Neuronal stem cell (in vitro differentiated cells): ENCODE data around the gene COL9A1.

Experiments used
- DNase-seq: peaks from one replicate; pipeline ENCODE4 v3.0.0-alpha.2; 2013; ENCODE audit warnings: low spot score
- H2AFZ ChIP-seq: one replicate; pipeline ENCODE4 v1.6.1; 2013; ENCODE audit warnings: mild to moderate bottlenecking, low read length, inconsistent platforms
- H2AK5ac ChIP-seq: 2 replicates; pipeline ENCODE4 v1.6.1; 2013; ENCODE audit warnings: low read depth, mild to moderate bottlenecking, inconsistent platforms, low read length, moderate library complexity, mixed read lengths
- H2BK120ac ChIP-seq: 2 replicates; pipeline ENCODE4 v1.6.1; 2013; ENCODE audit warnings: low read depth, mild to moderate bottlenecking, inconsistent platforms, low read length, moderate library complexity, mixed read lengths
- H2BK12ac ChIP-seq: one replicate; pipeline ENCODE4 v1.6.1; 2013; ENCODE audit warnings: low read length, inconsistent platforms
- H2BK15ac ChIP-seq: 2 replicates; pipeline ENCODE4 v1.6.1; 2013; ENCODE audit warnings: mild to moderate bottlenecking, low read length, inconsistent platforms, mixed read lengths
- H2BK5ac ChIP-seq: one replicate; pipeline ENCODE4 v1.6.1; 2013; ENCODE audit warnings: inconsistent platforms, mild to moderate bottlenecking, low read length, moderate library complexity
- H3K14ac ChIP-seq: one replicate; pipeline ENCODE4 v1.6.1; 2013; ENCODE audit warnings: low read length, inconsistent platforms
- H3K18ac ChIP-seq: 2 replicates; pipeline ENCODE4 v1.6.1; 2013; ENCODE audit warnings: low read length, inconsistent platforms
- H3K23ac ChIP-seq: 2 replicates; pipeline ENCODE4 v1.6.1; 2013; ENCODE audit warnings: low read depth, mild to moderate bottlenecking, mixed read lengths, low read length, inconsistent platforms; ENCODE audit not compliant: poor library complexity
- H3K27ac ChIP-seq: replicated peaks from 3 replicates; pipeline ENCODE4 v1.5.1; 2013; ENCODE audit warnings: low read length, inconsistent platforms
- H3K27me3 ChIP-seq, 3 experiments: 2 replicates each; pipeline ENCODE4 v1.6.1; 2013; ENCODE audit warnings: low read length in 3 of 3, mild to moderate bottlenecking in 2 of 3, inconsistent platforms in 1 of 3, low read depth in 1 of 3, mixed read lengths in 1 of 3, moderate library complexity in 1 of 3; ENCODE audit not compliant: control insufficient read depth in 3 of 3, insufficient read depth in 3 of 3
- H3K36me3 ChIP-seq, 2 donors: replicated peaks in 1 of 2; 2 replicates each; pipeline ENCODE4 v1.6.1; 2013; ENCODE audit warnings: low read length in 2 of 2; ENCODE audit not compliant: control insufficient read depth in 2 of 2, insufficient read depth in 2 of 2
- H3K4ac ChIP-seq: 2 replicates; pipeline ENCODE4 v1.6.1; 2013; ENCODE audit warnings: inconsistent platforms, mild to moderate bottlenecking, low read length, moderate library complexity
- H3K4me1 ChIP-seq, 2 donors: 1 replicate in 1 of 2; 2 replicates in 1 of 2; pipeline ENCODE4 v1.6.1; 2013; ENCODE audit warnings: low read length in 2 of 2, low read depth in 1 of 2; ENCODE audit not compliant: control insufficient read depth in 2 of 2, insufficient read depth in 1 of 2
- H3K4me2 ChIP-seq: one replicate; pipeline ENCODE4 v1.6.1; 2013; ENCODE audit warnings: mild to moderate bottlenecking, low read length, inconsistent platforms; ENCODE audit not compliant: insufficient read depth, poor library complexity, severe bottlenecking
- H3K4me3 ChIP-seq, 2 donors: 2 replicates each; pipeline ENCODE4 v1.5.1; 2013; ENCODE audit warnings: low read length in 2 of 2, mild to moderate bottlenecking in 2 of 2, inconsistent platforms in 1 of 2, moderate library complexity in 1 of 2
- H3K79me1 ChIP-seq: one replicate; pipeline ENCODE4 v1.6.1; 2013; ENCODE audit warnings: low read depth, mild to moderate bottlenecking, inconsistent platforms, low read length, moderate library complexity
- H3K9ac ChIP-seq: one replicate; pipeline ENCODE4 v1.6.1; 2013; ENCODE audit warnings: mild to moderate bottlenecking, low read depth, low read length, inconsistent platforms; ENCODE audit not compliant: poor library complexity
- H3K9me3 ChIP-seq, 2 donors: replicated peaks in 1 of 2; 2 replicates each; pipeline versions ENCODE3 to v1.6.1; 2013; ENCODE audit warnings: low read length in 2 of 2, mild to moderate bottlenecking in 2 of 2, inconsistent platforms in 1 of 2, low read depth in 1 of 2, mixed read lengths in 1 of 2, moderate library complexity in 1 of 2; ENCODE audit not compliant: control insufficient read depth in 2 of 2, insufficient read depth in 1 of 2
- H4K8ac ChIP-seq: one replicate; pipeline ENCODE4 v1.6.1; 2013; ENCODE audit warnings: low read depth, mild to moderate bottlenecking, inconsistent platforms, low read length, moderate library complexity
- H4K91ac ChIP-seq: one replicate; pipeline ENCODE4 v1.6.1; 2013; ENCODE audit warnings: low read length, low read depth, mild to moderate bottlenecking, inconsistent platforms; ENCODE audit not compliant: poor library complexity
- WGBS, 2 donors: extraction: QIAGEN DNeasy Blood & Tissue Kit; methylation state at CpG; one replicate each; pipeline ENCODE4 v1.1.7; 2013; ENCODE audit warnings: missing lambda C conversion rate in 2 of 2, mixed read lengths in 1 of 2; ENCODE audit not compliant: insufficient read length in 2 of 2, insufficient replicate concordance in 1 of 2; ENCODE audit errors: extremely low coverage in 2 of 2; 5-methylcytosine and 5-hydroxymethylcytosine counted together

Gene COL9A1

DNA sequence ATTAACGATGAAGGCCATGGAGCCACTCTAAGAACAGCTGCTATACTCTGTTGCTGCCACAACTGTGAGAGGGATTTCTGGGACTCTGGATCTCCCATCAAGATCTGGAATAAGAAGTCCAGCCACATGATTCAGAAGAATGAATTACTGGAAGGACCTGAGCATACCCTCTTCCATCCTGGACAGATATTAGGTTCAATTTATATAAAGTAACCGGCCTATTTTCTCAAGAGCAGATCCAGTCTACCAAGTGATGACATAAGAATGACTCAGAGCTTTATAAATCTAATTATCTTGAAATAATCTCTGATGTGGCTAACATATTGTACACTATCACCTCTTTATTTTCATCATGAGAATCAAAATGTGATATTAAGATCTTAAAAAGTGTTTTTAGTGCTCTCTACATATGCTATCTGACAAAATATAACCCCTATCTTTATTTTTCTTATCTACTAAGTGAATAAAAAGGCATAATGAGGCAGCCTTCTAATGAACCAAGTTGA lies 45.1 kb downstream of the COL9A1 start:
- H3K23ac ChIP-seq: no peak overlapping the region
- H3K4ac ChIP-seq: no peak overlapping the region
- H3K4me1 ChIP-seq: peaks cover 0 to 3% of the 10 kb centered on the region in 2 donors
- no peak overlapping the region for H2BK120ac ChIP-seq
- no peak overlapping the region for H3K18ac ChIP-seq
- DNase-seq: no peak
- H3K27ac ChIP-seq: no peak overlapping the region
- no peaks in the 10 kb centered on the region for H3K9me3 ChIP-seq
- H4K8ac ChIP-seq: no peak overlapping the region
- no peak overlapping the region for H3K4me3 ChIP-seq
- no peak overlapping the region for H2AFZ ChIP-seq
- WGBS, 2 donors: no CpG with 5 or more reads among the region's 2 CpGs
- H2BK15ac ChIP-seq: no peak overlapping the region
- H2BK12ac ChIP-seq: no peak overlapping the region
- no peak overlapping the region for H2AK5ac ChIP-seq
- H3K9ac ChIP-seq: no peak overlapping the region
- H4K91ac ChIP-seq: no peak overlapping the region
- H3K27me3 ChIP-seq: no peaks in the 10 kb centered on the region
- H3K14ac ChIP-seq: no peak overlapping the region
- no peak overlapping the region for H2BK5ac ChIP-seq
- H3K79me1 ChIP-seq: no peaks in the 10 kb centered on the region
- H3K4me2 ChIP-seq: no peak overlapping the region
- H3K36me3 ChIP-seq: peaks cover 0 to 25% of the 10 kb centered on the region in 2 donors

DNA sequence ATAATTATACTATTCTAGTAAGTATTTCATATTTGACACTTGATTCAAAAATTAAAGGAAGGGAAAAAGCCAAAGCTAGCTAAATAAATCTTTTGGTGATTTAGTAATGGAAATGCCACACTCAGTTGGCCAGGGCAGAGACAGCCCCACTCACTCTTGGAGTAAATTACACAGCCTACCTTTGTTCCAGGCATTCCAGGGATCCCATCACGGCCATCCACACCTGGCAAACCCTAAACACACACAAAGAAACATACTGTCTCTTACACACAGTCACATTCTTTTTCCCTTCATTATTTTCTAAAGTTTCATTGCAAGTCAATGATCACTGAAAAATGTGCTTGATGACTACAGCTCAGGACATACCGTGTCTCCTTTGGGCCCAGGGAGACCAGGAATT lies 48.1 kb downstream of the COL9A1 start:
- Histone ChIP-seq H2BK5ac (no peak overlapping the region), H2AFZ (no peak overlapping the region), H3K79me1 (no peaks in the 10 kb centered on the region), H3K18ac (no peak overlapping the region), H3K27ac (no peak overlapping the region), H3K14ac (no peak overlapping the region), H3K36me3 (peaks cover 4 to 20% of the 10 kb centered on the region in 2 donors), H4K91ac (no peak overlapping the region), H2BK120ac (no peak overlapping the region), H3K27me3 (no peaks in the 10 kb centered on the region), H3K23ac (no peak overlapping the region), H3K4me3 (no peak overlapping the region), H2AK5ac (no peak overlapping the region), H3K9ac (no peak overlapping the region), H3K9me3 (no peaks in the 10 kb centered on the region), H2BK12ac (no peak overlapping the region), H3K4me1 (peaks cover 0 to 3% of the 10 kb centered on the region in 2 donors), H2BK15ac (no peak overlapping the region), H3K4ac (no peak overlapping the region), H3K4me2 (no peak overlapping the region), H4K8ac (no peak overlapping the region)
- no peak for DNase-seq
- no CpG with 5 or more reads among the region's 2 CpGs for WGBS, 2 donors

DNA sequence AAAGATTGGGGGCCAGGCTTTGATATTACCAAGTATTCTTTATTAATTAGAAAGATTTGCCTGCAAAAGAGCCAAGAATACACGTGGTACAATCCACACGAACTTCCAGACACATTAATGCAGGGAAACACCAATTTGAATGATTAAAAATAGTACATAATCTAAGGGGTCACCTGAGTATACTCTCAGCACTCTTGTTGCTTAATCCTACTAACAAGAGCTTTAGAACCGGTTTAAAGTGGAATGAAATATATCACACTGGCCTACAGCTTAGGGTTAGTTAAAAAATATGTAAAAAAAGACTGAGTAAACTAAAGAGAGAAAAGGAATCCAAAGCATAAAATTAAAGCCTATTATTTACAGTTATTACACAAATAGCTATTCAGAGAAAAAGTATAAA lies 49.0 kb downstream of the COL9A1 start:
- Histone ChIP-seq H3K9me3 (no peaks in the 10 kb centered on the region), H3K4me1 (peaks cover 0 to 3% of the 10 kb centered on the region in 2 donors), H2BK12ac (no peak overlapping the region), H2BK15ac (no peak overlapping the region), H3K9ac (no peak overlapping the region), H4K91ac (no peak overlapping the region), H3K4ac (no peak overlapping the region), H2AFZ (no peak overlapping the region), H3K36me3 (peaks cover 4 to 19% of the 10 kb centered on the region in 2 donors), H3K14ac (no peak overlapping the region), H2BK120ac (no peak overlapping the region), H3K23ac (no peak overlapping the region), H3K18ac (no peak overlapping the region), H2BK5ac (no peak overlapping the region), H3K4me2 (no peak overlapping the region), H3K27me3 (no peaks in the 10 kb centered on the region), H3K79me1 (no peaks in the 10 kb centered on the region), H3K27ac (no peak overlapping the region), H4K8ac (no peak overlapping the region), H3K4me3 (no peak overlapping the region), H2AK5ac (no peak overlapping the region)
- WGBS, 2 donors: no CpG with 5 or more reads among the region's 3 CpGs
- DNase-seq: no peak

DNA sequence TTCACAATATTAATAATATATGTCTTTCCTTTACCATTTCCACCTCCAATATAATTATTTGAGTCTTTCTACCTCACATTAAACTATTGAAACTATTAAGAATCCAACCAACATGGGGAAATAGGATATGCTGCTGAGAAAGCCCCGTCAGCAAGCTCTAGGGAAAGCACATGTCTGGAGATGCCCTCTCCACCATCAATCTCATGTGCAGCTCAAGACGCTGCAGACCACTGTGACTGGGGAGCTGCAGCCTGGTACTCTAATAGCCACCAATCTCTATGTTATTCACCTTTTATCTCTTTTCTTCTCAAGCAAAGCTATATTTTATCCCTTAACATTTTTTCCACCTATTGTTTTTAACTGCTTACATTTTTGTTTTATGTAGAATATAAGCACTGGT lies 50.3 kb downstream of the COL9A1 start:
- Histone ChIP-seq H2BK5ac (no peak overlapping the region), H2BK12ac (no peak overlapping the region), H3K9me3 (no peaks in the 10 kb centered on the region), H3K4me3 (no peak overlapping the region), H3K36me3 (peaks cover 4 to 19% of the 10 kb centered on the region in 2 donors), H2BK120ac (no peak overlapping the region), H2BK15ac (no peak overlapping the region), H3K27me3 (no peaks in the 10 kb centered on the region), H3K23ac (no peak overlapping the region), H3K18ac (no peak overlapping the region), H3K4me2 (no peak overlapping the region), H2AFZ (no peak overlapping the region), H3K14ac (no peak overlapping the region), H3K9ac (no peak overlapping the region), H2AK5ac (no peak overlapping the region), H3K4me1 (no peaks in the 10 kb centered on the region), H3K4ac (no peak overlapping the region), H4K91ac (no peak overlapping the region), H3K79me1 (no peaks in the 10 kb centered on the region), H3K27ac (no peak overlapping the region), H4K8ac (no peak overlapping the region)
- WGBS, 2 donors: no CpG with 5 or more reads among the region's 2 CpGs
- DNase-seq: no peak
